Measurements from ENCODE around the gene SLC12A7. TPM values are rescaled to one million over a fixed set of nuclear protein-coding genes. Genes with fewer than 3 reads are reported as not detected.

SLC12A7 gene
- total RNA-seq, 2 donors from 2014 or later = 58.9 to 61.6 TPM

- Histone ChIP-seq H3K4me3 (ENCODE audit: low read length) (no peak overlapping the region), H3K4me1 (ENCODE audit: control insufficient read depth, insufficient read depth, low read length) (no peaks in the 10 kb centered on the region), H3K9ac (ENCODE audit: extremely low read depth, low read length, poor library complexity, severe bottlenecking) (no peak overlapping the region), H3K36me3 (ENCODE audit: control insufficient read depth, insufficient read depth, low read length) (no peaks in the 10 kb centered on the region), H3K9me3 (ENCODE audit: control insufficient read depth, low read length) (no peaks in the 10 kb centered on the region), H3K27ac (ENCODE audit: low read depth, low read length) (no peak overlapping the region), H3K27me3 (ENCODE audit: control insufficient read depth, insufficient read depth, low read length, poor library complexity, severe bottlenecking) (no peaks in the 10 kb centered on the region)
- H3K4me3 Mint-ChIP-seq = no peak overlapping the region
- H3K4me1 Mint-ChIP-seq = no peaks in the 10 kb centered on the region
- H3K27ac Mint-ChIP-seq = no peak overlapping the region
- no peaks in the 10 kb centered on the region for H3K27me3 Mint-ChIP-seq (ENCODE audit: insufficient read depth)
- H3K36me3 Mint-ChIP-seq (ENCODE audit: low read depth) = peaks cover 30% of the 10 kb centered on the region
- no peak for DNase-seq
- TF ChIP-seq CTCF (conservative IDR thresholded peaks at IDR 0.05) = no peak
- no peaks in the 10 kb centered on the region for H3K9me3 Mint-ChIP-seq
- 95 to 100% methylated on average over 1 to 18 of the region's 18 CpGs for WGBS, 2 experiments (ENCODE audit: insufficient coverage in 1 of 2, insufficient read length in 1 of 2)
Observed at GRCh38 chr5:1079486-1079885, 32.4 kb downstream of the SLC12A7 start.

GRCh38 chr5:1078851-1079250 lies 33.0 kb downstream of the SLC12A7 start:
- WGBS, 2 experiments (ENCODE audit: insufficient coverage in 1 of 2, insufficient read length in 1 of 2) = 94 to 95% methylated on average over 12 to 23 of the region's 23 CpGs
- H3K4me3 Mint-ChIP-seq = no peak overlapping the region

GRCh38 chr5:1078206-1078605 lies 33.7 kb downstream of the SLC12A7 start:
- H3K27ac Mint-ChIP-seq = no peak overlapping the region
- Histone ChIP-seq H3K9me3 (ENCODE audit: control insufficient read depth, low read length) (no peaks in the 10 kb centered on the region), H3K27me3 (ENCODE audit: control insufficient read depth, insufficient read depth, low read length, poor library complexity, severe bottlenecking) (no peaks in the 10 kb centered on the region), H3K36me3 (ENCODE audit: control insufficient read depth, insufficient read depth, low read length) (no peaks in the 10 kb centered on the region), H3K4me3 (ENCODE audit: low read length) (no peak overlapping the region), H3K4me1 (ENCODE audit: control insufficient read depth, insufficient read depth, low read length) (no peaks in the 10 kb centered on the region), H3K27ac (ENCODE audit: low read depth, low read length) (no peak overlapping the region), H3K9ac (ENCODE audit: extremely low read depth, low read length, poor library complexity, severe bottlenecking) (no peak overlapping the region)
- WGBS, 2 experiments (ENCODE audit: insufficient coverage in 1 of 2, insufficient read length in 1 of 2) = 92 to 97% methylated on average over 9 to 13 of the region's 13 CpGs
- no peaks in the 10 kb centered on the region for H3K27me3 Mint-ChIP-seq (ENCODE audit: insufficient read depth)
- H3K36me3 Mint-ChIP-seq (ENCODE audit: low read depth) = peaks cover 27% of the 10 kb centered on the region
- no peak overlapping the region for H3K4me3 Mint-ChIP-seq
- H3K9me3 Mint-ChIP-seq = no peaks in the 10 kb centered on the region
- no peaks in the 10 kb centered on the region for H3K4me1 Mint-ChIP-seq
- no peak for DNase-seq
- TF ChIP-seq CTCF (conservative IDR thresholded peaks at IDR 0.05) = no peak

More at GRCh38 chr5:1078851-1079250, 33.0 kb downstream of the SLC12A7 start:
- H3K9me3 Mint-ChIP-seq = no peaks in the 10 kb centered on the region
- H3K27me3 Mint-ChIP-seq (ENCODE audit: insufficient read depth) = no peaks in the 10 kb centered on the region
- no peak overlapping the region for H3K27ac ChIP-seq (ENCODE audit: low read depth, low read length)
- TF ChIP-seq CTCF (conservative IDR thresholded peaks at IDR 0.05) = no peak
- H3K4me3 ChIP-seq (ENCODE audit: low read length) = no peak overlapping the region
- no peak for DNase-seq
- H3K27ac Mint-ChIP-seq = no peak overlapping the region
- no peaks in the 10 kb centered on the region for H3K9me3 ChIP-seq (ENCODE audit: control insufficient read depth, low read length)
- H3K36me3 ChIP-seq (ENCODE audit: control insufficient read depth, insufficient read depth, low read length) = no peaks in the 10 kb centered on the region
- no peaks in the 10 kb centered on the region for H3K4me1 Mint-ChIP-seq
- H3K4me1 ChIP-seq (ENCODE audit: control insufficient read depth, insufficient read depth, low read length) = no peaks in the 10 kb centered on the region
- peaks cover 27% of the 10 kb centered on the region for H3K36me3 Mint-ChIP-seq (ENCODE audit: low read depth)
- no peak overlapping the region for H3K9ac ChIP-seq (ENCODE audit: extremely low read depth, low read length, poor library complexity, severe bottlenecking)
- no peaks in the 10 kb centered on the region for H3K27me3 ChIP-seq (ENCODE audit: control insufficient read depth, insufficient read depth, low read length, poor library complexity, severe bottlenecking)

Data from endodermal cell (in vitro differentiated cells).